NCI-H2196 (cell line): ENCODE measurements around the gene KLHL6.
A peak's percentile ranks its signal among the peaks of the same experiment; 100 is the strongest.
"Not testable (repeated sequence)": the region's sequence is repeated elsewhere in the genome, so short reads cannot be mapped to it uniquely, and the experiment has no call there.

ENCODE experiments used
- DNase-seq: peaks from one replicate; lab custom pipeline; 2025; ENCODE audit not compliant: unreplicated experiment; lab: John Stamatoyannopoulos, UW

Gene KLHL6

GRCh38 chr3:183488343-183488742, 67.2 kb downstream of the KLHL6 start:
- DNase-seq = no peak

- DNase-seq = no peak
Measured at GRCh38 chr3:183487896-183488295, 67.6 kb downstream of the KLHL6 start.

- no peak for DNase-seq
Measured at GRCh38 chr3:183487016-183487415, 68.5 kb downstream of the KLHL6 start.

DNA sequence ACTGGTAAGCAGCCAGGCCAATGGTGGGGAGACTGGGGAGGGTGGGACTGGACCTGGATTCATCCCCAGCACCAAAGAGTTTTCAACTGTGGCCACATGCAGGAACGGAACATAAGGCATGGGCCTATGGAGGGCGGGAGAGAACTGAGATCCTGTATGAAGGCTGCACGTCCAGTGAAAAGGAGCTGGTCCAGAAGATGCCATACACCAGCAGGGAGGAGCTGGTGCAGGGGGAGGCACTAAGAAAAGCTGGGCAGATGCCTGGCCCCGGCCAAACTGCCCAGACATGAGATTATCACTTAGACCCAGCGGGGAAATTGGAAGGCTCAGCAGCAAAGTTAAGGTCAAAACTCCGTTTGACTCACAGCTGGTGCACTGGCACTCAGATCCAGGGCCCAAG, 69.0 kb downstream of the KLHL6 start:
- DNase-seq = no peak

GRCh38 chr3:183485585-183485984, 69.9 kb downstream of the KLHL6 start:
- DNase-seq = no peak

- no peak for DNase-seq
Measured at GRCh38 chr3:183485093-183485492, 70.4 kb downstream of the KLHL6 start.

- no peak for DNase-seq
Measured at GRCh38 chr3:183484431-183485075, 71.0 kb downstream of the KLHL6 start.

- DNase-seq = no peak
Measured at GRCh38 chr3:183481582-183481981, 73.9 kb downstream of the KLHL6 start.

GRCh38 chr3:183478501-183478900, 77.0 kb downstream of the KLHL6 start:
- no peak for DNase-seq

GRCh38 chr3:183477801-183478456, 77.6 kb downstream of the KLHL6 start:
- no peak for DNase-seq

DNA sequence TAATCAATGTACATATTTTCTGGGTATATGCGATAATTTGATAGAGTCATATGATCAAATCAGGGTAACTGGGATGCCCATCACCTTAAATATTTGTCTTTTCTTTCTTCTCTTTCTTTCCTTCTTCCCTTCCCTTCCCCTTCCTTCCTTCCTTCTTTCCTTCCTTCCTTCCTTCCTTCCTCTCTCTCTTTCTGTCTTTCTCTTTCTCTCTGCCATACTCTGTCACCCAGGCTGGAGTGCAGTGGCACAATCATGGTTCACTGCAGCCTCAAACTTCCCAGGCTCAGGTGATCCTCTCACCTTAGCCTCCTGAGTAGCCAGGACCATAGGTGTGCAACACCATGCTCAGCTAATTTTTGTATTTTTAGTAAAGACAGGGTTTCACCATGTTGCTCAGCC, 79.7 kb downstream of the KLHL6 start:
- DNase-seq = not testable (repeated sequence)

GRCh38 chr3:183475016-183475763, 80.3 kb downstream of the KLHL6 start:
- DNase-seq = no peak

- no peak for DNase-seq
Measured at GRCh38 chr3:183473969-183474368, 81.5 kb downstream of the KLHL6 start.

- no peak for DNase-seq
Measured at GRCh38 chr3:183472155-183472554, 83.4 kb downstream of the KLHL6 start.

GRCh38 chr3:183468424-183468823, 87.1 kb downstream of the KLHL6 start:
- DNase-seq = peak; percentile 25

DNA sequence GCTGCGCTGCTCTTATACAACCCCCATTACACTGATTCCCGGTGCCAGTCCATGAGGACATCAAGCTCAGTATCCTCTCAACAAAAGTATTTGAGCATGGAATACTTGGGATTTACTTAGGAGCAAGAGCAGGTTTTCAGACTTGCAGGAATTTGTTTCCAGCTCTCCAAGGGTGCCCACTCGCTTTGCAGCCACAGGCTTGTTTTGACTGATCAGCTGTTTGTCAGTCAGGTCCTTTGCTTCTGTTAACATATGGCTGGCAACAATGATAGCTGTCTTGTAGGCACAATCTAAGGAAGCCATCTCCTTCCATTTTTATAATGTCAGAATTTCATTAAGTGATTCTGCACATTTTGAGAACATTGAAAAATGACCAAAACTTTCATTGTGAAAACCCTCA, 88.9 kb downstream of the KLHL6 start:
- no peak for DNase-seq

DNA sequence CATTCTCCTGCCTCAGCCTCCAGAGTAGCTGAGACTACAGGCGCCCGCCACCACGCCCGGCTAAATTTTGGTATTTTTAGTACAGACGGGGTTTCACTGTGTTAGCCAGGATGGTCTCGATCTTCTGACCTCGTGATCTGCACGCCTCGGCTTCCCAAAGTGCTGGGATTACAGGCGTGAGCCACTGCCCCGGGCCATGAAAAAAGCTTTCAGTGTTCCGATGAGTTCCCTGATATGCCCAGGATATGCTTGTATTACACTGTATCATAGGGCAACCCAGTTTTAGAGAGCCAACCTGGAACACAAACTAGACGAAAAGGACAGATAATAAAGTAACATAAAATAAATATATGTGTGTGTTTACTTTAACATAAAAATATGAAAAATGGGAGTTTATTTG, 89.8 kb downstream of the KLHL6 start:
- DNase-seq = not testable (repeated sequence)

DNA sequence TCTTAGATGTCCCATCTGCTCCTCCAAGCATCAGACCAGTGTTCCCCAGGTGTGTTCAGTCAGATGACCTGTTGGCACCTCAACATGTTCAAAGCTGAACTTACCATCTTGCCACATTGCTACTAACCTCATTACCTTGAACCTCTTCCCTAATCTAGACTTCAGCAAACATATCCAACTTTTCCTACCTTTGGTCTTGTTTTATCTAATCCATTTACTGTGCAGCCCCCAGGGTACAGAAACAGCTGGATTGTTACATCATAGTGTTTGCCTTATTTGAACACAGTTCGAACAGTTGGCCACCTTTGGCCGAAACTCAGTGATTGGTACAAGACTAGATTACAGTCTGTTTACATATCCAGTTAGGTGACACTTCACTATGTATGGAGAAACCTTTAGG, 91.0 kb downstream of the KLHL6 start:
- no peak for DNase-seq

GRCh38 chr3:183460081-183461055, 95.1 kb downstream of the KLHL6 start:
- no peak for DNase-seq

DNA sequence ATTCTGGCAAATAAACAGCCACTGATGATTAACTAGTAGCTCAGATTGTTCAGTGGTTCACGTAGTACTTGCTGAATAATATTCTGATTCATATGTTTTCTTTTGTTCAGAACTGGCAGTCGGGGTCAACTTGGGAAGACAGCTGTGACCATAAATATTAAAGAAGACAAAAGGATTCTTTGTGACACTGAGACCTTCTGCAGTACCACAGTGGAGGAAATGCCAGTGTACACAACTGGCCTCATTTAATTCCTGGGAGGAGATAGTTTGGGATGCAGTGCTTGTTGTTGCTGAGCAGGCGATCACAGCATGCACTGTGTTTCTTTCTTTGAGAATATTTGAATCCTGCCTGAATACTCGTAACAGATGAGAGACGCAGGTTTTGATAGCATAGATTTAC, 100.4 kb downstream of the KLHL6 start:
- DNase-seq = no peak

DNA sequence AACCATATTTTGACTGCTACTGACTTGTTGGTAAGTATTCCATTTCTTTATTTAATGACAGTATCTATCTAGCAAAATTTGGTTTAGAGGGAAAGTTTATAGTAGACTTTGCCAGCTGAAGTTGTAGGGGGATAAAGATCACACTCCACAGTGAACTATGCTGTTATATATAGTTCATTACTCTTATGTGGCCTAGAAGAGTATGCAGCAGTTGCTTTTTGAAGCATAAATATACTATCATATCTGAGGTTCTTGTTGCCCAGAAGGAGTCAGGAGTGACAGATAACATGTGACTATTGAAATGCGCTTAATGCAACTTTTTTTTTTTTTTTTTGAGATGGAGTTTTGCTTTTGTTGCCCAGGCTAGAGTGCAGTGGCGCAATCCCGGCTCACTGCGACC, 101.4 kb downstream of the KLHL6 start:
- no peak for DNase-seq
